GM19372 (cell line): ENCODE measurements around the gene PSAT1.

ENCODE experiments used
- ATAC-seq: cut with Tn5 transposase; IDR thresholded peaks from one replicate; pipeline ENCODE4 v1.9.1; 2021; ENCODE audit warnings: mild to moderate bottlenecking, low read depth, moderate library complexity; ENCODE audit not compliant: unreplicated experiment

Gene PSAT1

DNA sequence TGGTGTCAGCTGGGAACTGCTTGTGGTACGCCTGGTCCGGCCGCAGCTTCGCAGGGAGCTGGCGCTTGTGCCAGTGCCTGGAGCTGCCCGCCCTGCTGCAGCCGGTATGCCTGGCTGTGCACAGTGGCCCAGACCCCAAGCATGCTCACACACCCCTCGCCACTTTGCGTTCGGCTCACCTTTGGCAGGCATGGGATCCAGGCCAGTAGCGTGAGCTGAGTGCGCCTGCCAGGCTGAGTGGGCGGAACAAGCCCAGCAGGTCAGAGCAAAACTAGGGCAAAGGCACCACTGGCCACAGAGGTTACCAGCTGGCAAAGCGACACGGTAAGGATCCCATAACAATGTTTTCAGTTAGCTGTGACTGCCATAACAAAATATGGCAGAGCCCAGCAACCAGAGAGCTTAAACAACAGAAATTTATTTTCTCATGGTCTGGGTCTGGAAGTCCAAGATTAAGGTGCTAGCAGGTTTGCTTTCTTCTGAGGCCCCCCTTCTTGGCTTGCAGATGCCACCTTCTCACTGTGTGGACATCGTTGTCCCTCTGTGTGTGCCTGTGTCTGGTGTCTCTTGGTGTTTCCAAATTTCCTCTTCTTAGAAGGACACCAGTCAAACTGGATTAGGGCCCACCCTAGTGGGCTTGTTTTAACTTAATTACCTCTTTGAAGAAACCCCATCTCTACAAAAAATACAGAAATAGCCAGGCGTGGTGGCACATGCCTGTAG is 61.6 kb downstream of the PSAT1 start:
- ATAC-seq: no peak

DNA sequence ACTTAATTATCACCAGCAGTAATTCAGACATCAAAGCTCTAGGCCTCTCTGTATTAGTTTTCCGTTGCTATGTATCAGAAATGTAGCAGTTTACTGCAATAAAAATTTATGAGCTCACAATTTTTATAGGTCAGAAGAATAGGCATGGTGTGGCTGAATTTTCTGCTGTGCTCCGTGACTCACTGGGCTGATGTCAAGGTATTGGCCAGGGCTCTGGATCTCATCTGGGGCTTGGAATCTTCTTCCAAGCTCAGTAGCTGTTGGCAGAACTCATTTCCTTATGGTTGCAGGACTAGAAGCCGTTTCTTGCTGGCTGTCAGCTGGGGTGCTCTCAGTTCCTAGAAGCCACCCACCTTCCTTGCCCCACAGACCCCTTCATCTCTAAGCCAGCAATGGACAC is 66.3 kb downstream of the PSAT1 start:
- no peak for ATAC-seq

DNA sequence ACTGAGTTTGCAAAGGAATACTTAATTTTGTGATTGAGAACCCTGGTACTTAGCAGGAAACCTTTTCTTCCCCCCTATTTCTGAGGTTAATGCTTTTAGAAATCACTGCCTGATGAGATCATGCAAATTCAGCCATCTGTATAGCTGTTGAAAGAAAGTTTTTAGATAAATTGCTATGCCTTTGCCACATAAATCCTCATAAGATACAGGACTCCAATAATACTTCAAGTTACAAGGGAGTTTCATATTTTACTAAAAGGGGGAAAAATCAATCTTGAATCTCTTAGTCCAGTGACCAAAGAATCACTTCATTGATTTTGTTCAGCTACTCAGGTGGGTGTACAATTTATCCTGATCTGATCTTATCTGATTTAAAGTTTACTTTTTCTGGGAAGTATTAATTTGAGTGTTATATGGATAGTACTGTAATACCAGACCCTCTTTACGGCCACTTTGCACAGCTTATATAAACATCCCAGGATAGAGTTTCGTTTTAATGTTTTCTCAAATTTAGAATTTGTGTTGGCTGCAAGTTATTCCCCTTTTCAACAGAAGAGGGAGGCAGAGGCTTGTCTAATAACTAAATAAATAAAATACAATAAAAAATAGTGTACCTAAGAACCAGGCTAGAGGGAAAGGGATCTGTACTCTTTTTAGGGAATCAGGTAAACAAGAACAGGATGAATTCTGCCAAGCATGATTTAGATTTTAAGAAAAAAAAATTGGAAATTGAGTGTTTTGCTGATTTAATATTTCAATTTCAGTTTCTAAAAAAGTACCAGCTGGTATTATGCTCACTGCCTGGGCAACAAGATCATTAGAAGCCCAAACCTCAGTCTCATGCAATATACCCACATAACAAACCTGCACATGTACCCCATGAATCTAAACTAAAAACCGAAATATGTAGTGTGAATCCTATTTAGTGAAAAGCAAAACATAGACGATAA is 69.1 kb downstream of the PSAT1 start:
- ATAC-seq: no peak

DNA sequence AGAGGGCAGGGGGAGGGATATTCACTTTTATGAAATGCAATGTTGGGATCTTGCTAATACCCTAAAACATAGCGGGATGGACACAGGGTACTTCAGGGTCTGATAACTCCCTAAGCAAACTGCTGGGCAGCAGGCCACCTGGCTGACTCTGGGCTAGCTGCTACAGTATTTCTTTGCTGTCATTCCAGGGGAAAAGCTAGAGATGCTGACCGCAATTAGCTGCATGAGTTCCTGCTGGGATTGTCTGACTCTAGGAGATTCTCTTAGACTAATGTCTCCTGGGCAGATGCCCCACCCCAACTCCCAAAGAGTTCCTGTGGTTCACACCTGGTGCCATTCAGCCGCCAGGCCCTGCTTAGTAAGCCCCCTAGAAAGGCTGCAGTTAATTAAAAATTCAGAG is 69.9 kb downstream of the PSAT1 start:
- no peak for ATAC-seq

- no peak for ATAC-seq
Observed at GRCh38 chr9:78368236-78368635, 71.3 kb downstream of the PSAT1 start.

GRCh38 chr9:78369639-78370219 is 72.8 kb downstream of the PSAT1 start:
- ATAC-seq: peak; percentile 62

- no peak for ATAC-seq
Observed at GRCh38 chr9:78370991-78371390, 74.1 kb downstream of the PSAT1 start.

- no peak for ATAC-seq
Observed at GRCh38 chr9:78371981-78372380, 75.1 kb downstream of the PSAT1 start.
